Measurements from ENCODE around the gene ZNF774.
A peak's percentile ranks its signal among the peaks of the same experiment; 100 is the strongest.
"Not testable (repeated sequence)": the region's sequence is repeated elsewhere in the genome, so short reads cannot be mapped to it uniquely, and the experiment has no call there.

The ZNF774 gene

GRCh38 chr15:90352107-90352893 is at the start of gene ZNF774:
Gene ZNF774, plus strand, starts transcription at chr15:90352284. Its CDS starts 2,377 bp downstream, at chr15:90354661.
- DNase-seq: peak; percentile 90 to 91

- not testable (repeated sequence) for DNase-seq
Measured at GRCh38 chr15:90305355-90305754, 46.7 kb upstream of the ZNF774 start.

GRCh38 chr15:90305932-90306331 is 46.2 kb upstream of the ZNF774 start:
- DNase-seq: no peak

- peak; percentile 44 to 45 for DNase-seq
Measured at GRCh38 chr15:90306560-90306959, 45.5 kb upstream of the ZNF774 start.

- DNase-seq: no peak
Measured at GRCh38 chr15:90307661-90308060, 44.4 kb upstream of the ZNF774 start.

GRCh38 chr15:90309020-90309419 is 43.1 kb upstream of the ZNF774 start:
- no peak for DNase-seq

- DNase-seq: no peak
Measured at GRCh38 chr15:90315278-90315982, 36.7 kb upstream of the ZNF774 start.

- DNase-seq: no peak
Measured at GRCh38 chr15:90316139-90316538, 35.9 kb upstream of the ZNF774 start.

- DNase-seq: no peak
Measured at GRCh38 chr15:90318591-90318990, 33.5 kb upstream of the ZNF774 start.

- peak; percentile 67 to 70 for DNase-seq
Measured at GRCh38 chr15:90320062-90320884, 31.8 kb upstream of the ZNF774 start.

- DNase-seq: no peak
Measured at GRCh38 chr15:90320885-90321278, 31.2 kb upstream of the ZNF774 start.

GRCh38 chr15:90322538-90322937 is 29.5 kb upstream of the ZNF774 start:
- no peak for DNase-seq

- DNase-seq: no peak
Measured at GRCh38 chr15:90325726-90326125, 26.4 kb upstream of the ZNF774 start.

- no peak for DNase-seq
Measured at GRCh38 chr15:90326441-90326840, 25.6 kb upstream of the ZNF774 start.

- DNase-seq: no peak
Measured at GRCh38 chr15:90327311-90327710, 24.8 kb upstream of the ZNF774 start.

- DNase-seq: no peak
Measured at GRCh38 chr15:90334304-90334731, 17.8 kb upstream of the ZNF774 start.

- DNase-seq: no peak
Measured at GRCh38 chr15:90336705-90337141, 15.4 kb upstream of the ZNF774 start.

GRCh38 chr15:90337256-90337655 is 14.8 kb upstream of the ZNF774 start:
- no peak for DNase-seq

- DNase-seq: no peak
Measured at GRCh38 chr15:90338532-90338931, 13.6 kb upstream of the ZNF774 start.

- DNase-seq: no peak
Measured at GRCh38 chr15:90340345-90340744, 11.7 kb upstream of the ZNF774 start.

GRCh38 chr15:90343302-90343790 is 8.7 kb upstream of the ZNF774 start:
- DNase-seq: no peak

- DNase-seq: no peak
Measured at GRCh38 chr15:90344662-90345061, 7.4 kb upstream of the ZNF774 start.

GRCh38 chr15:90345857-90346256 is 6.2 kb upstream of the ZNF774 start:
- no peak for DNase-seq
